ENCODE measurements around the gene SAMD14.

- no peak for TF ChIP-seq CTCF (IDR thresholded peaks at IDR 0.05)
- TF ChIP-seq POLR2A (IDR thresholded peaks at IDR 0.05), result no peak
Measured at GRCh38 chr17:50065056-50065455, 64.9 kb downstream of the SAMD14 start.
